HG03354 (cell line): ENCODE data around the gene SWAP70.

Experiments
- ATAC-seq: cut with Tn5 transposase; IDR thresholded peaks from one replicate; pipeline ENCODE4 v1.9.1; 2021; ENCODE audit warnings: mild to moderate bottlenecking; ENCODE audit not compliant: unreplicated experiment, poor library complexity, severe bottlenecking

The SWAP70 gene

GRCh38 chr11:9763301-9763700 lies 99.4 kb downstream of the SWAP70 start:
- ATAC-seq, result no peak

- no peak for ATAC-seq
Measured at GRCh38 chr11:9765320-9766101, 101.6 kb downstream of the SWAP70 start.

DNA sequence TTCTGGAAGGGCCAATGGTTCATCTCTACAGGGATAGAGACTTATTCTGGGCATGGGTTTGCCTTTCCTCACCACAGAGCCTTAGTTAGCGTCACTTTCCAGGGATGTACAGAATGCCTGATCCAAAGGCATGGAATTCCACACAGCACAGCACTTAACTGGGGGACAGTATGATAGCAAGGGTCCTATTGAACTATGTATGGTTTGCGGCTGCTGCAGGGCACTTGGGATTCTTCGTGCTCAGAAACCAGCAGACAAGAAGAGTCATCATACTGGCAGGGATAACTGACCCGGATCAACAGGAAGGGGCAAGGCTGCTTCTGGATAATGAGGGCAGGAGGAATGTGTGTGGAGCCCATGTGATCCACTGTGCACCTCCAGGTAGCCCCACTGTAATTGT lies 105.7 kb downstream of the SWAP70 start:
- ATAC-seq, result no peak

GRCh38 chr11:9771071-9771511 lies 107.2 kb downstream of the SWAP70 start:
- no peak for ATAC-seq

GRCh38 chr11:9772218-9772617 lies 108.3 kb downstream of the SWAP70 start:
- no peak for ATAC-seq

DNA sequence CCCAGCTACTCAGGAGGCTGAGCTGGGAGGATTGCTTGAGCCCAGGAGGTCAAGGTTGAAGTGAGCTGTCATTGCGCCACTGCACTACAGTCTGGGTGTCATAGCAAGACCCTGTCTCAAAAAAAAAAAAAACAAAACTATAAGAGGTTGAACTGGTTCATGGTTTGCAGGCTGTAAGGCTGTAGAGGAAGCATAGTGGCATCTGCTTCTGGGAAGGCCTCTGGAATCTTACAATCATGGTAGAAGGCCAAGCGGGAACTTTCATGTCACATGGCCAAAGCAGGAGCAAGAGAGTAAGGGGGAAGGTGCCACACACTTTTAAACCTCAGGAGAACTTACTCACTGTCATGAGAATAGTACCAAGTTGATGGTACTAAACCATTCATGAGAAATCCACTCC lies 109.6 kb downstream of the SWAP70 start:
- no peak for ATAC-seq

- no peak for ATAC-seq
Measured at GRCh38 chr11:9774109-9774508, 110.2 kb downstream of the SWAP70 start.

DNA sequence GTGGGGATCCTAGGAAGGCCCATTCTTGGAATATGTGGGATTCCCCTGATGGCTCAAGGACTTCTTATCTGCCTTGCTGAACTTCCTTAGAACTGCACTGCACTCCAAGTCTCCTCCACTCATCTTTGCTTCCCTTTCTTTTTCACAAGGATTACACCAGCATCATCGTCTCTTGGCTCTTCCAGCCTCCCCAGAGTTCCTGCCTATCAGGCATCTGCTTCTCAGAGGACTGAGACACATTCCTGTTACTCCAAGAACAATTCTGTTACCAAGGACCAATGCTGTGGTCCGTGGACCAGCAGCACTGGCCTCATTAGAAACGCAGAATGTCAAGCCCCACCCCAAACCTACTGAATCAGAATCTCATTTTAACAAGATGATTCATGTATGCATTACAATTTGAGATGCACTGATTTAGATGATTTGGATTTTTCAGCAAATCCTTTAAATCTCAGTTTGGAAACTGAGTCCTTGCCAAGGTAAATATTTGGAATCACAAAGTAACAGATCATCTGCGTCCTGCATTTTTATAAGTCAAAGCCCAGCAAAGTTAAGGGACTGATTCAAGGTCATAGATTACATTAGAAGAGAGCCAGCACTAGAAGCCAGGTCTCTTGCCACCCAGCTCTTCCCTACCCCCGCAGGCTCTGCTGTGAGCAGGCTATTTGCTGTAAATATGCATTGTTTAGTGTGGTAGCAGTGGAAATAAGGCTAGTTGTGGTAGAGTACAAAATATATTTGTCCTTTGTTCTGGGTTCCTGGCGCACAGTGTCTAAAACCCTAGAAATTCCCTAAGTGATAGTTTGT lies 110.9 kb downstream of the SWAP70 start:
- no peak for ATAC-seq

DNA sequence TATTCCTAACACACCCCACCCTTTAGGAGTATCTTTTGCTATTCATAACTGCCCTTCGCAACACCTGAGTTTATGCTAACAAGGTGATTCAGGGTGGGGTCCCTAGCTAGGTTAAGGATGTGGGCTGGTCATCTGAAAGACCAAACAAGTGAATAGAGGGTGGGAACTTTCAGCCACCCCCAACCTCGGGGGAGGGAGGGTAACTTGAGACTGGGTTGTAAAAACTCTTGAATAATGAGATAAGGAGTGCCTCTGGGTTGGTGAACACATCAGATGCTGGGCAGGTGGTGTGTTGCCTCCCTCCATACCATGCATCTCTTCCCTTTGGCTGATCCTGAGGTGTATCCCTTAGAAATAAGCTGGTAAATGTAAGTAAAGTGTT lies 111.5 kb downstream of the SWAP70 start:
- ATAC-seq, result no peak

DNA sequence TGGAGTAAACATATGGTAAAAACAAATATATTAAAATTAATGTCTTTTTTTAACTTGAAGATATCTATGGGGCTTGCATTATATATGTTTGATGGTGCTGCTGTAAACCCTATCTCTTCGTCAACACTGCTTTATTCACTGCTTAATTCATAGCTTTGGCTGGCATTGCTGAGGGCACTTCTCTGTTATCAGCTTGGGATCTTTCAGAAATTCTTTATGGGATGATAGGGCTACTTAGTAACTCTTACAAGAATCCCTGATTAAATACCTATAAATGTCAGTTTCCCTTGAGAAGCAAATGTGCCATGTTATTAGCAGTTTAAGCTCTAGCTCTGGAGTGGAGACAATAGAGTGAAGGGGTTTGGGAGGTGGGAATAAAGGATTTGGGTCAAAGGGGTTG lies 112.3 kb downstream of the SWAP70 start:
- ATAC-seq, result no peak

DNA sequence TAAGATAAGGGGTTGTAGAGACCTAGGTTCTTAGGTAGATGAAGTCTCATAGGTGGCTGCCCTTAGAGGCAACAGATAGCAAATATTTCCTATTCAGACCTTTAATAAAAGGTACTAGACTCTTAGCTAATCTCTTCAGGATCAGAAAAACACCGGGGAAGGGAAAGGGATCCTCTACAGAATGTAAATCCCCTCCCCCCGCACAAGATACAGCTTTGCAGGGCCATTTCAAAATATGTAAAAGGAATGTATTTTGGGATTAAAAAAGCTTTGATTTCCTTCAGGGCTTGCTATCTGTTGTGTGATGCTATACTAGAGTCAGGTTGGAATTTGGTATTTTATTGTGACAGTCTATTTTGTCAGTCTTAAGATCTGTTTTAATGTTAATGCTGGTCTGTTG lies 113.2 kb downstream of the SWAP70 start:
- ATAC-seq, result no peak

DNA sequence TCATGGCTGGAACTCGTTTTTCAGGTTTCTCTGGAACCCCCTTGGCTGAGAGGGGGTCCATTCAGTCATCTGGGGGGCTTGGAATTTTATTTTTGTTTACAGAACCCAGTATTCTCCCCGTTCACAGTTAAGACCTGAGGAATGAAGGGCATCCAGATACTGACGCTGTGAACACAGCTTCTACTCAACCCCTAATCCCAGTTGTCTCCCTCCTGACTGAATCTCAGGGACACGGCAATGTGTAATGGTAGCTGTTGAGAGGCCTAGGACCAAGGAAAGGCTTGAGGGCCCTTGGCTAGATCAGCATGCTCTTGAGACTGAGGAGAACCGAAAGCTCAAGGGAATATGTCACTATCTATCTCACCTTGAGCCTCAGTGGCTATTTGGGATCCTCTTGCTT lies 113.6 kb downstream of the SWAP70 start:
- ATAC-seq, result no peak

DNA sequence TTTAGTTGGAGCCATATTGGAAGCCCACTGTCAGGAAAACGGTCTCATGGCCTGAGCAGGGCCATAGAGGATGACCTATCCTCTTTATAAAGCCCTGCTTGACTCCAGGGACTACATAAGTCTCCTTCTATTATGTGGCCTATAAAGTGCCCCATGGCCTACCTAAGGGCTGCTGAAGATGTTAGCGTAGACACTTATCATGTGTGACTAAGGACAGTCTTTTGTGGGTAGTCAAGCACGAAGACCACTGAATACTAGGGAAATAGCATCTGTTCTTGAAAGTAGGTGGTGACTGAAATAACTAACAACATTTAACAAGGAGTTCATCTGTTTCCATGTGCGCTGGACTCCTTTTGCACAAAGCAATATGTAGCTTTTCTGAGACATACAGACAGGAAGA lies 117.1 kb downstream of the SWAP70 start:
- no peak for ATAC-seq

- no peak for ATAC-seq
Measured at GRCh38 chr11:9783986-9784385, 120.1 kb downstream of the SWAP70 start.

DNA sequence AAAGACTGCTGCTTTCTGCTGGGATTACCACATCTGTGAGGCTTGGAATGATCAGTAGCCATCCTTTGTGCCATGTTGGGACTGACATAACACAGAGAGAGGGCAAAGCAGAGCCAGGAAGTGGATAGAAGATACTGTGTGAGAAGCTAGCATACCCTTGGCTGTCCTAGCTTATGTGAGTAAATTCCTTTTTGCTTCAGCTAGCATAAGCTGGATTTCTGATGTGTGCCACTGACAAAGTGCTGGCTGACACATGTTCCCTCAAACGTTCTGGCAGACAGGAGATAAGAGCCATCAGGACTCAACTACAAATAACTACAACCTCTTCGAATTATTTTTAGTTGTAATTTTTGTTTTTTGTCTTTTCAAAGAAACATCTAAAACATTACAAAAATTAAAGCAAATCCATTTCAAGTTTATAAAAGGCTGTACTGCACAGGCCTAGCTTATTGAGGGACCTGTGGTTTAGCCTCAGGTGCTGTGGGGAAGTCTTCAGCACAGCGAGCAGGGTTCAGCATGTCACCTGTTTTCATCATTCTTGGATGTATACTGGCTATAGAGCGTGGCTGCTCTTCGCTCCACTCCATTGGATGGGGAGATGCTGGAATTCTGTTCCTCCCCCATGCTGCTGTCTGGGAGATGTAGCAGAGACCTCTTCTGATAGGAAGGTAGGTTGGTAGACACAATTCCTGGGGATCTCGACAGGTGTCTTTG lies 120.9 kb downstream of the SWAP70 start:
- no peak for ATAC-seq

DNA sequence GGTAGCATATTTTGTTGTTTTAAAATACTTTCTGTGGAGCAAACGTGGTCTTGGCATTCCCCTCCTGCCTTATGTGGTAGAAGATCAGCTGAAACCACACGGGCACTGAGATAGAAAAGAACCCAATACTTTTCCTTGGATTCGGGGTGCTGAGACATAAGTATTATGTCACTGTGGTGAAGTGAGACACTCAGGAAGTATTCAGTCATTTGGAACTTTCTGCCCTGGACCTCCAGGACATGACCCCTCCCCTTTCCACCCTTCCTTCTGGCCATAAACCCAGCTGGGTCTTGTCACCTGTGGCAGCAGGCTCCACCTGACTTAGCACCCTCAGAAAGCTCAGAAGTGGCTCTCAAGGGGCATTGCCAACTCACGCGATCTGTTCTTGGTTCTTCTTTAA lies 123.4 kb downstream of the SWAP70 start:
- ATAC-seq, result peak; percentile 58

DNA sequence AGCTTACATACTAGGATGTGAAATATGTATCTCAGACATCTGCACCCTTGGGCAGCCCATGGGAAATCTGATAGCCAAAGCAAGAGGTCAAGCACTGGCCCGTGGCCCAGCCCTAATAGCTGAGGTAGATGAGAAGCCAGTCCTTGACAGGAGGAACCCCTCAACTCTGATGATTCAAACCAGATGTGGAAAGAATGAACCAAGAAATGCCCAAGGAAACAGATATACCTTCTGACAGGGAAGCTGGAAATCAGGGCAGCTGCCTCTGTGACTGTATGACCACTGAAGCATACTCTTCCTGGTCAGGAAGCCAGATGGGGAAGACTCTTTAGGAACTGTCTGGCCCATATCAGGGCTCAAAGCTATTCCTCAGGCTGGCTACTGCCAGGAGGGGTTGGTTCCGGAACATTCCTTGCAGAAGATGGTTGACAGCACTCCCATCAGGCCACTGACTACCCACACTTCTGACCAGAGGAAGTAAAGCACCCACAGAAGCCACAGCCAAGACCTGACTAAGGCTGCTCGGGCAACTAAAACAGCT lies 124.2 kb downstream of the SWAP70 start:
- ATAC-seq, result no peak

DNA sequence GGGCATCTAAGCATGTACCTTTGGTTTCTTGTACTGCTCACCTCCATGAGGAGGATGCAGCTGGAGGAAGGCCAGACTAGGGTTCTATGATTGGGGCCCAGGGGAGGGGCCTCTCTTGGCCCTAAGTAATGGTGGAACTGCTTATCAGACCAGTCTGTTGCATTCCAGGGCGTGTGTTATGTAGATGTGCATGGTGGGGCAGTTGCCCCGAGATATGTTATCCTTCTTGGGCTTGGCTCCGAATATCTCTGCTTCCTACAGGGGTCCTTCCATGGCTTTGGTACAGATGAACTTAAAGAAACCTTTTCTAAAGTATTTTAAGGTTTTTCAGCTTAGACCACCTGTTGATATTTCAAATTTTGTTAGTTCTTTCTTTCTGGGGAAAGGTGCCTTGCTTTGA lies 126.0 kb downstream of the SWAP70 start:
- no peak for ATAC-seq

DNA sequence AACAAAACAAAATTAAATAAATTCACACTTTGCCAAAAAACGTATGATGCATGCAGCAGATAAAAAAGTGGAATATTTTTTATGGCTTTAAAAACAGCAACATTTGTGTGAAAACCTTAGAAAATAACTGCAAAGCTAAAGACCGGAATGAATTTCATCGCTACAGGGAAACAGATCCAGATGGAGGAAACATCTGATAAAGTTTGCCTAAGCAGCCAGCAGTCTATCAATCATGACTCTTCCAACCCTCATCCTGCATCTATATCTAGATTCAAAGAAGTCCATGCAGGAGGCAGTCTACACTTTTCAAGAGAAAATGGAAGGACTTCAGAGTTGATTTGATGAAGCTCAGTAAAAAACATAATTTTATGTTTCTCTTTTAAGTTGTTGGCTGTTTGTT lies 126.8 kb downstream of the SWAP70 start:
- no peak for ATAC-seq

DNA sequence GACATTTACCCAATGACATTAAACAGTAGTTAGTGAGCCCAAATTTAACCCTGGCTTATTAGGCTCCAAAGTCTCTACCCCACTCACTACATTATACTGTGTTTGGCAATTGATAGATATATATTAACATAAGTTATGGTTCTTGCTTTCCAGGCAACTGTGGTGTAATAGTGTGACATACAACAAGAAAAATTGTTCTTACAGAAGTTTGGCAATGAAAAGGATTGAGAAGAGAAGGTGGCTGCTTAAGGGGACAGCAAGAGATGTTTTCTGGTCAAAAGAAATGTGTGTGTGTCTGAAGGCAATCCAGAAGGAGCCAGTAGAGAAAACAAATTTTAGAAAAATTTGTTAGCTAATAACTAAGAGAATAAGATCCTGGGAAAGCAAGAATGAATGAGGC lies 132.4 kb downstream of the SWAP70 start:
- ATAC-seq, result no peak
